Neural progenitor cell (in vitro differentiated cells): ENCODE data around the gene KRTAP29-1.

ENCODE experiments used
- EZH2 ChIP-seq: fragments of 200-600 bp; sonication (generic); IDR thresholded peaks from 2 replicates; pipeline ENCODE4 v1.6.1; 2017; ENCODE audit warnings: antibody characterized with exemption, mild to moderate bottlenecking, moderate library complexity
- EZH2phosphoT487 ChIP-seq: fragments of 200-600 bp; sonication (generic); IDR thresholded peaks from 2 replicates; pipeline ENCODE4 v1.6.1; 2017; ENCODE audit warnings: antibody characterized with exemption
- TF ChIP-seq, protein P1 (sequence below): fragments of 200-600 bp; sonication (generic); IDR thresholded peaks from 2 replicates; pipeline ENCODE4 v1.5.1; 2017; ENCODE audit warnings: antibody characterized with exemption, mild to moderate bottlenecking

DNA sequence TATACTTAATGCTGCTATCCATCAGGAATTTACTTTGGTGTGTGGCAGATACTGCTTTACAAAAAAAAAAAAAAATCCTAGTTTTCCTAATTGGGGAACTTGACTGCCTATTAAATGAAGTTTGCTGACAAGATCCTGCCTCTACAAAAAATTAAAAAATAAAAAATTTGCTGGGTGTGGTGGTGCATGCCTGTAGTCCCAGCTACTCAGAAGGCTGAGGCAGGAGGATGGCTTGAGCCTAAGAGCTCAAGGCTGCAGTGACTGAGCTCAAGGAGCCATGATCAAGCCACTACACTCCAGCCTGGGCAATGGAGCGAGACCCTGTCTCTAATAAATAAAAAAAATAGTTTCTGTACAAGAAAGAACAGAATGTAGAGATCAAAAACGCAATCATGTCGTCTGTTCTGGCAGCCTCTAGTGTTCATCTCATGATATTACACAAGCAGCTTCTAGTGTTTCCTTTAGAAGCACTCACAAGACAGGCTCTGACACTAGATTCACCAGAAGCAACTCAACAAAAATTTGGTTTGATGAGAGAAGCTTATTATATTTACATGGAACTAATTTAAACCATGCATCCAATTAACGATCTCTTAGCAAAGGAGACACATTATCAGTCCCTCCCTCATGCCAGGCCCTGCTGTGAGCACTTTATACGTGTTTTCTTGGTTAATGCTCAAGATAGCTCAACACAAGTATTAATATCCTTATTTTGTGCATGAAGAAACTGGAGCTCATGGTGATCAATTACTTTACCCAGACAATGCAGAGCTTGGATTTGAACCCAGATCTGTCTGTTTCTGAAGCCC lies 19.6 kb upstream of the KRTAP29-1 start:
- TF ChIP-seq, protein P1, sequence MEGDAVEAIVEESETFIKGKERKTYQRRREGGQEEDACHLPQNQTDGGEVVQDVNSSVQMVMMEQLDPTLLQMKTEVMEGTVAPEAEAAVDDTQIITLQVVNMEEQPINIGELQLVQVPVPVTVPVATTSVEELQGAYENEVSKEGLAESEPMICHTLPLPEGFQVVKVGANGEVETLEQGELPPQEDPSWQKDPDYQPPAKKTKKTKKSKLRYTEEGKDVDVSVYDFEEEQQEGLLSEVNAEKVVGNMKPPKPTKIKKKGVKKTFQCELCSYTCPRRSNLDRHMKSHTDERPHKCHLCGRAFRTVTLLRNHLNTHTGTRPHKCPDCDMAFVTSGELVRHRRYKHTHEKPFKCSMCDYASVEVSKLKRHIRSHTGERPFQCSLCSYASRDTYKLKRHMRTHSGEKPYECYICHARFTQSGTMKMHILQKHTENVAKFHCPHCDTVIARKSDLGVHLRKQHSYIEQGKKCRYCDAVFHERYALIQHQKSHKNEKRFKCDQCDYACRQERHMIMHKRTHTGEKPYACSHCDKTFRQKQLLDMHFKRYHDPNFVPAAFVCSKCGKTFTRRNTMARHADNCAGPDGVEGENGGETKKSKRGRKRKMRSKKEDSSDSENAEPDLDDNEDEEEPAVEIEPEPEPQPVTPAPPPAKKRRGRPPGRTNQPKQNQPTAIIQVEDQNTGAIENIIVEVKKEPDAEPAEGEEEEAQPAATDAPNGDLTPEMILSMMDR = peak; percentile 70
- TF ChIP-seq EZH2phosphoT487 = no peak
- TF ChIP-seq EZH2 = no peak
